Stomach (tissue), 9 donors: ENCODE results near the gene ERI3. TPM values are rescaled to one million over a fixed set of nuclear protein-coding genes. Genes with fewer than 3 reads are reported as not detected.

ENCODE experiments used
- DNase-seq, 2 donors: peaks; one replicate each; pipeline versions ENCODE4 v3.0.0 to v3.0.0-alpha.2; 2013 to 2019
- H3K27ac ChIP-seq, 5 donors: fragments of 200-600 bp in 4 of 5; sonication (generic) in 4 of 5; one replicate each; pipeline ENCODE4 v1.5.1; 2013 to 2019; ENCODE audit warnings: mild to moderate bottlenecking in 1 of 5, moderate library complexity in 1 of 5
- H3K27me3 ChIP-seq, 3 donors: fragments of 200-600 bp; sonication (generic); one replicate each; pipeline ENCODE4 v1.5.1; 2017 to 2019; ENCODE audit warnings: mixed run types in 1 of 3
- H3K36me3 ChIP-seq, 4 donors: fragments of 200-600 bp; sonication (generic); 1 replicate in 3 of 4; 2 replicates in 1 of 4; pipeline ENCODE4 v1.5.1; 2016 to 2019
- H3K4me1 ChIP-seq, 4 donors: fragments of 200-600 bp; sonication (generic); one replicate each; pipeline ENCODE4 v1.5.1; 2016 to 2019
- H3K4me3 ChIP-seq, 4 donors: fragments of 200-600 bp; sonication (generic) in 3 of 4; one replicate each; pipeline ENCODE4 v1.5.1; 2016 to 2019; ENCODE audit warnings: mild to moderate bottlenecking in 1 of 4
- H3K9me3 ChIP-seq, 4 donors: fragments of 200-600 bp; sonication (generic); one replicate each; pipeline ENCODE4 v1.5.1; 2016 to 2019
- CTCF ChIP-seq, 7 experiments: fragments of 450-650 bp in 4 of 7; fragments of 200-600 bp in 3 of 7; sonication (generic) in 3 of 7; IDR thresholded peaks; one replicate each; pipeline ENCODE4 v1.5.1; 2016 to 2019; ENCODE audit warnings: antibody characterized with exemption in 7 of 7, control low read depth in 2 of 7, mild to moderate bottlenecking in 1 of 7
- EP300 ChIP-seq: sonication (generic); formaldehyde crosslinking; IDR thresholded peaks from one replicate; pipeline ENCODE4 v1.6.1; 2017; ENCODE audit warnings: antibody characterized with exemption
- POLR2A ChIP-seq, 4 donors: fragments of 450-650 bp; IDR thresholded peaks; one replicate each; pipeline ENCODE4 v1.6.1; 2016; ENCODE audit warnings: antibody characterized with exemption in 4 of 4, control low read depth in 2 of 4, mild to moderate bottlenecking in 1 of 4, moderate library complexity in 1 of 4
- POLR2AphosphoS5 ChIP-seq, 3 donors: sonication (generic); formaldehyde crosslinking; IDR thresholded peaks; one replicate each; pipeline ENCODE4 v1.6.1; 2016; ENCODE audit warnings: antibody characterized with exemption in 3 of 3
- WGBS, 5 donors: extraction: QIAGEN DNeasy Blood & Tissue Kit in 3 of 5; methylation state at CpG; one replicate each; pipeline versions ENCODE4 v1.1.5 to v1.1.7; 2013 to 2018; 5-methylcytosine and 5-hydroxymethylcytosine counted together
- intact Hi-C: fragments of 100-400 bp; cut with DNase I; formaldehyde crosslinking; loops from one replicate; pipeline ENCODE4 v1.15.1; 2023; ENCODE audit warnings: low total_unique reads
- polyA plus RNA-seq, 3 donors: library from polyadenylated mRNA; stranded (reverse); fragments of 200-250 nt; gene quantifications; one replicate each; pipeline ENCODE4 v1.2.3, GENCODE V29; 2013
- total RNA-seq, 5 donors: library from RNA; depleted of rRNA; stranded (reverse); fragments of >200 nt; gene quantifications; one replicate each; pipeline versions ENCODE4 v1.1.0 to v1.2.3, GENCODE V29; 2014 to 2016
- donor health status: healthy with polysubstance abuse.
- donor health status: Bipolar disorder and iron deficiency.
- donor health status: healthy.

Gene ERI3
- total and polyA plus RNA-seq, 8 donors, result 18.7 to 110 (median 30.1) TPM

GRCh38 chr1:44371206-44371605, 16.1 kb upstream of the ERI3 start:
- no peak for DNase-seq
- Histone ChIP-seq H3K4me3 (no peak overlapping the region), H3K27ac (no peak overlapping the region), H3K27me3 (no peaks in the 10 kb centered on the region), H3K36me3 (no peaks in the 10 kb centered on the region), H3K4me1 (no peaks in the 10 kb centered on the region), H3K9me3 (no peaks in the 10 kb centered on the region)
- TF ChIP-seq POLR2AphosphoS5 (IDR thresholded peaks at IDR 0.05) (no peak), POLR2A (IDR thresholded peaks at IDR 0.05) (no peak), CTCF (IDR thresholded peaks at IDR 0.05) (no peak), EP300 (no peak)
- intact Hi-C loops, result no loop called here

GRCh38 chr1:44368471-44369151, 13.6 kb upstream of the ERI3 start:
- Histone ChIP-seq H3K4me3 (no peak overlapping the region), H3K9me3 (no peaks in the 10 kb centered on the region), H3K27ac (no peak overlapping the region), H3K4me1 (no peaks in the 10 kb centered on the region), H3K27me3 (peaks cover 0 to 7% (median 0%) of the 10 kb centered on the region in 3 donors), H3K36me3 (no peaks in the 10 kb centered on the region)
- no peak for DNase-seq
- 74 to 83% (median 79%) methylated on average over 12 of the region's 12 CpGs for WGBS, 5 donors
- intact Hi-C loops, result no loop called here
- TF ChIP-seq POLR2AphosphoS5 (IDR thresholded peaks at IDR 0.05), result no peak

GRCh38 chr1:44367944-44368343, 12.9 kb upstream of the ERI3 start:
- intact Hi-C loops, result no loop called here
- TF ChIP-seq POLR2A (IDR thresholded peaks at IDR 0.05) (no peak), EP300 (no peak), CTCF (IDR thresholded peaks at IDR 0.05) (no peak), POLR2AphosphoS5 (IDR thresholded peaks at IDR 0.05) (no peak)
- WGBS, 5 donors, result 47 to 73% (median 59%) methylated on average over 1 of the region's 1 CpG
- Histone ChIP-seq H3K27ac (no peak overlapping the region), H3K27me3 (peaks cover 0 to 7% (median 0%) of the 10 kb centered on the region in 3 donors), H3K4me3 (no peak overlapping the region), H3K9me3 (no peaks in the 10 kb centered on the region), H3K36me3 (no peaks in the 10 kb centered on the region), H3K4me1 (no peaks in the 10 kb centered on the region)
- no peak for DNase-seq

GRCh38 chr1:44366371-44366975, 11.4 kb upstream of the ERI3 start:
- no peaks in the 10 kb centered on the region for H3K36me3 ChIP-seq
- 80 to 87% (median 83%) methylated on average over 7 of the region's 7 CpGs for WGBS, 5 donors
- H3K4me3 ChIP-seq, result no peak overlapping the region
- intact Hi-C loops, result no loop called here
- H3K4me1 ChIP-seq, result no peaks in the 10 kb centered on the region
- no peak overlapping the region for H3K27ac ChIP-seq
- no peak for TF ChIP-seq CTCF (IDR thresholded peaks at IDR 0.05)
- TF ChIP-seq POLR2A (IDR thresholded peaks at IDR 0.05), result no peak
- no peak for TF ChIP-seq EP300
- TF ChIP-seq POLR2AphosphoS5 (IDR thresholded peaks at IDR 0.05), result no peak
- H3K9me3 ChIP-seq, result no peaks in the 10 kb centered on the region
- DNase-seq, result no peak
- peaks cover 0 to 7% (median 0%) of the 10 kb centered on the region in 3 donors for H3K27me3 ChIP-seq

DNA sequence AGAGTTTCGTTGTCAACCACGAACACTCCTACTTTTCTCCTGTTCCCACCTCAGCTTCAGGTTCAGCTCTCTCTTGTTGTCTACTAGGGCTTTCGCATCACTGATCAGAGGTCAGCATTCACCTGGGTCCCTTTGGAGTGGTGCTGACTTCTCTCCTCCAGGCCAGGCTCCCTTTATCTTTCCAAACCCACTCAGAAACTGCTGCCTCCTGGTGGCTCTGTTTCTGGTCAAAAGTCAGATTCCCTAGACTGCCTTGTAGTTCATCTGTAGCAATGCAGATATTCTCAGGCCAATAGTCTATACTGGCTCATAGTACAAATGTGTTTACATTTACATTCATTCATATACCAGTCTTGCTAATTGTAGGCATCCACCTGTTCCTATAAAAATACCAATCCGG, 6.4 kb upstream of the ERI3 start:
- Histone ChIP-seq H3K4me3 (no peak overlapping the region), H3K4me1 (no peaks in the 10 kb centered on the region), H3K36me3 (no peaks in the 10 kb centered on the region), H3K27ac (no peak overlapping the region), H3K9me3 (no peaks in the 10 kb centered on the region), H3K27me3 (peaks cover 0 to 7% (median 0%) of the 10 kb centered on the region in 3 donors)
- DNase-seq, result no peak
- WGBS, 5 donors, result 67 to 83% (median 72%) methylated on average over 4 of the region's 4 CpGs
- TF ChIP-seq CTCF (IDR thresholded peaks at IDR 0.05) (no peak), POLR2A (IDR thresholded peaks at IDR 0.05) (no peak), EP300 (no peak), POLR2AphosphoS5 (IDR thresholded peaks at IDR 0.05) (no peak)
- intact Hi-C loops, result no loop called here
